WI38 (cell line): ENCODE data around the gene MEMO1.

Source experiments
- H3K4me3 ChIP-seq: 2 replicates; pipeline ENCODE4 v1.5.1; 2011; ENCODE audit warnings: low read depth, mild to moderate bottlenecking, control low read depth, low read length
- CTCF ChIP-seq: IDR thresholded peaks from 2 replicates; pipeline ENCODE4 v1.5.1; 2012; ENCODE audit warnings: low read depth, mild to moderate bottlenecking, control low read depth, low read length

The MEMO1 gene

GRCh38 chr2:32003791-32004190, 7.0 kb downstream of the MEMO1 start:
- H3K4me3 ChIP-seq = no peak overlapping the region
- no peak for TF ChIP-seq CTCF

GRCh38 chr2:32002406-32002805, 8.4 kb downstream of the MEMO1 start:
- TF ChIP-seq CTCF = no peak
- H3K4me3 ChIP-seq = no peak overlapping the region

- no peak overlapping the region for H3K4me3 ChIP-seq
- TF ChIP-seq CTCF = no peak
Observed at GRCh38 chr2:31999438-31999837, 11.4 kb downstream of the MEMO1 start.

- TF ChIP-seq CTCF = no peak
- H3K4me3 ChIP-seq = no peak overlapping the region
Observed at GRCh38 chr2:31998731-31999383, 12.0 kb downstream of the MEMO1 start.

- TF ChIP-seq CTCF = no peak
- no peak overlapping the region for H3K4me3 ChIP-seq
Observed at GRCh38 chr2:31997653-31998052, 13.2 kb downstream of the MEMO1 start.

- TF ChIP-seq CTCF = no peak
- no peak overlapping the region for H3K4me3 ChIP-seq
Observed at GRCh38 chr2:31996571-31997150, 14.1 kb downstream of the MEMO1 start.

GRCh38 chr2:31992934-31993333, 17.9 kb downstream of the MEMO1 start:
- no peak overlapping the region for H3K4me3 ChIP-seq
- TF ChIP-seq CTCF = no peak
